ENCODE results near the gene BBS1. TPM values are rescaled to one million over a fixed set of nuclear protein-coding genes. Genes with fewer than 3 reads are reported as not detected.

BBS1 gene
- total and polyA plus RNA-seq, 2 donors (not counting 3 experiments of a cell fraction or from before 2014, with no cell fraction given) = 29.2 to 32.9 TPM

DNA sequence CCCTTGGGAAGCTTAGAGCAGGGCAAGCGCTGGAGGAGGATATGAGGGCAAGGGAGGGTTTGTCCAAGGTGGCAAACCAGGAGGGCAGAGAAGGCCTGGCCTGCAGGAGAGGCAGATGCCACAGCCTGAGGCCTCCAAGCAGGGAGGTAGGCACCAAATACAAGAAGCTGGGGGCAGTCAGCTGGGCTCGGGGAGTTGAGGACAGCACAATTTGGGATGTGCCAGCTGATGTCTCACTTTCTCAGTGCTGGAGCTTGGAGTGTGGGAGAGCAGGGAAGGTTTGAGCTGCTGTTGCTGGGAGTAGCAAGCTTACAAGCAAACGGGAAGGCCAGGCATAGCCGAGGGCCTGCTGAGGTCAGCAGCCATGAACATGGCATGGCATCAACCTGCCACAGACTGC lies 31.5 kb downstream of the BBS1 start:
- CTCF ChIA-PET = interaction anchor here (0.6 to 2.8 kb wide), 4 partner anchors 9 to 136 kb away, joined by 3 to 28 read pairs (median 6); partner anchors contain the start of gene RBM4B
- H2AFZ ChIP-seq (ENCODE audit: low read depth, low read length) = no peak overlapping the region
- H4K20me1 ChIP-seq (replicated peaks; ENCODE audit: control insufficient read depth, extremely low read depth, insufficient read depth, low read length) = no peaks in the 10 kb centered on the region
- peaks cover 5% of the 10 kb centered on the region for H3K79me2 ChIP-seq (ENCODE audit: control insufficient read depth, insufficient read depth, low read length)
- no peak overlapping the region for H3K4me2 ChIP-seq (ENCODE audit: insufficient read depth, low read length)
- intact Hi-C loops (cut with micrococcal nuclease) = loop anchor here (2.0 kb wide), 1 partner anchor 31 kb away; the partner anchor contains the start of gene BBS1
- FAIRE-seq (no peak), DNase-seq (ENCODE audit: low read depth, low spot score) (no peak)
- no peak overlapping the region for H3K27ac ChIP-seq (ENCODE audit: insufficient read depth, low read depth, low read length)
- BruUV-seq (replicated peaks) = no TSS peak
- TF ChIP-seq EZH2 (IDR thresholded peaks at IDR 0.05; ENCODE audit: borderline replicate concordance, low read depth, low read length, severe bottlenecking) (no peak), MYC (IDR thresholded peaks at IDR 0.05; ENCODE audit: low read depth, low read length) (no peak), FOS (IDR thresholded peaks at IDR 0.05; ENCODE audit: borderline replicate concordance, insufficient read depth, low read length) (no peak), POLR2A (IDR thresholded peaks at IDR 0.05; ENCODE audit: low read depth, low read length) (no peak), POLR2AphosphoS5 (IDR thresholded peaks at IDR 0.05; ENCODE audit: insufficient read depth, low read depth, low read length) (no peak), MAX (IDR thresholded peaks at IDR 0.05; ENCODE audit: insufficient read depth, insufficient read length) (no peak), JUN (IDR thresholded peaks at IDR 0.05; ENCODE audit: borderline replicate concordance, insufficient read depth, insufficient read length, low read depth) (no peak), GATA2 (IDR thresholded peaks at IDR 0.05; ENCODE audit: insufficient read depth, insufficient read length, low read depth, low read length) (no peak), CTCF (IDR thresholded peaks at IDR 0.05; ENCODE audit: extremely low read depth in 1 of 2, insufficient read depth in 1 of 2, low read depth in 1 of 2, low read length in 2 of 2) (no peak)
- no peaks in the 10 kb centered on the region for H3K27me3 ChIP-seq (ENCODE audit: control insufficient read depth in 2 of 2, insufficient read depth in 2 of 2, low read length in 2 of 2)
- H3K9ac ChIP-seq (replicated peaks; ENCODE audit: extremely low read depth, insufficient read depth, low read length) = no peak overlapping the region
- H3K9me1 ChIP-seq (replicated peaks; ENCODE audit: control insufficient read depth, extremely low read depth, insufficient read depth, low read length) = no peaks in the 10 kb centered on the region
- dilution Hi-C loops (cut with MboI; ENCODE audit: extremely low pct_ligation_motif_present, low sequenced_read_pairs) = no loop called here
- H3K9me3 ChIP-seq (replicated peaks; ENCODE audit: control insufficient read depth, insufficient read depth, low read length) = no peaks in the 10 kb centered on the region
- no peak overlapping the region for H3K4me3 ChIP-seq (replicated peaks in 1 of 3; ENCODE audit: insufficient read depth in 1 of 3, low read depth in 1 of 3, low read length in 3 of 3)
- H3K4me1 ChIP-seq (ENCODE audit: control insufficient read depth, extremely low read depth, insufficient read depth, low read length) = peaks cover 33% of the 10 kb centered on the region
- POLR2A ChIA-PET = interaction anchor here (0.7 kb wide), 1 partner anchor 32 kb away, joined by 3 read pairs; the partner anchor contains the start of gene BBS1
- H3K36me3 ChIP-seq (ENCODE audit: control insufficient read depth in 2 of 2, extremely low read depth in 1 of 2, insufficient read depth in 2 of 2, low read length in 2 of 2) = peaks cover 0 to 14% of the 10 kb centered on the region in 2 experiments

Measured in endothelial cell of umbilical vein (primary cell).